Testis (tissue), 2 donors: ENCODE data around the gene GMDS.

Source experiments
- POLR2A ChIP-seq: fragments of 450-650 bp; IDR thresholded peaks from one replicate; pipeline ENCODE4 v1.6.1; 2017; ENCODE audit warnings: antibody characterized with exemption, mild to moderate bottlenecking, moderate library complexity
- TF ChIP-seq, protein P1 (sequence below), 3 experiments: fragments of 450-650 bp in 2 of 3; fragments of 200-600 bp in 1 of 3; sonication (generic) in 1 of 3; IDR thresholded peaks; one replicate each; pipeline ENCODE4 v1.5.1; 2016 to 2019; ENCODE audit warnings: antibody characterized with exemption in 3 of 3, mild to moderate bottlenecking in 2 of 3, moderate library complexity in 1 of 3

GRCh38 chr6:2226775-2227174 lies 18.6 kb downstream of the GMDS start:
- TF ChIP-seq, protein P1, sequence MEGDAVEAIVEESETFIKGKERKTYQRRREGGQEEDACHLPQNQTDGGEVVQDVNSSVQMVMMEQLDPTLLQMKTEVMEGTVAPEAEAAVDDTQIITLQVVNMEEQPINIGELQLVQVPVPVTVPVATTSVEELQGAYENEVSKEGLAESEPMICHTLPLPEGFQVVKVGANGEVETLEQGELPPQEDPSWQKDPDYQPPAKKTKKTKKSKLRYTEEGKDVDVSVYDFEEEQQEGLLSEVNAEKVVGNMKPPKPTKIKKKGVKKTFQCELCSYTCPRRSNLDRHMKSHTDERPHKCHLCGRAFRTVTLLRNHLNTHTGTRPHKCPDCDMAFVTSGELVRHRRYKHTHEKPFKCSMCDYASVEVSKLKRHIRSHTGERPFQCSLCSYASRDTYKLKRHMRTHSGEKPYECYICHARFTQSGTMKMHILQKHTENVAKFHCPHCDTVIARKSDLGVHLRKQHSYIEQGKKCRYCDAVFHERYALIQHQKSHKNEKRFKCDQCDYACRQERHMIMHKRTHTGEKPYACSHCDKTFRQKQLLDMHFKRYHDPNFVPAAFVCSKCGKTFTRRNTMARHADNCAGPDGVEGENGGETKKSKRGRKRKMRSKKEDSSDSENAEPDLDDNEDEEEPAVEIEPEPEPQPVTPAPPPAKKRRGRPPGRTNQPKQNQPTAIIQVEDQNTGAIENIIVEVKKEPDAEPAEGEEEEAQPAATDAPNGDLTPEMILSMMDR (IDR thresholded peaks at IDR 0.05), result no peak
- no peak for TF ChIP-seq POLR2A
